DND-41 (cell line): ENCODE results near the gene SLC39A11.

Experiments used
- ATAC-seq: fragments of 200-7000 bp; cut with Tn5 transposase; 3 replicates; pipeline ENCODE4 v1.9.1; 2021; ENCODE audit warnings: low read depth; ENCODE audit not compliant: insufficient read depth
- DNase-seq: peaks from one replicate; pipeline ENCODE4 v3.0.0-alpha.2; 2020
- H2AFZ ChIP-seq: 2 replicates; pipeline ENCODE4 v1.6.0; 2012; ENCODE audit warnings: low read depth, low read length
- H3K27ac ChIP-seq: 2 replicates; pipeline ENCODE4 v1.5.1; 2012; ENCODE audit warnings: low read length, inconsistent platforms
- H3K27me3 ChIP-seq: fragments of 200-600 bp; sonication (generic); 2 replicates; pipeline ENCODE4 v1.6.0; 2012; ENCODE audit warnings: low read length, mild to moderate bottlenecking, inconsistent platforms; ENCODE audit not compliant: insufficient read depth, poor library complexity
- H3K36me3 ChIP-seq: 2 replicates; pipeline ENCODE4 v1.5.1; 2012; ENCODE audit warnings: low read length, inconsistent platforms; ENCODE audit not compliant: insufficient read depth
- H3K4me1 ChIP-seq: 2 replicates; pipeline ENCODE4 v1.5.1; 2012; ENCODE audit warnings: mild to moderate bottlenecking, low read length; ENCODE audit not compliant: insufficient read depth
- H3K4me2 ChIP-seq: 2 replicates; pipeline ENCODE4 v1.6.0; 2012; ENCODE audit warnings: mild to moderate bottlenecking, moderate library complexity, low read length, inconsistent platforms; ENCODE audit not compliant: insufficient read depth
- H3K4me3 ChIP-seq, 2 experiments: fragments of 200-600 bp in 1 of 2; shearing (Covaris generic) in 1 of 2; 2 replicates each; pipeline ENCODE4 v1.5.1; 2012 to 2016; ENCODE audit warnings: inconsistent platforms in 2 of 2, low read length in 2 of 2, mild to moderate bottlenecking in 2 of 2, low read depth in 1 of 2, moderate library complexity in 1 of 2
- H3K79me2 ChIP-seq: 2 replicates; pipeline ENCODE4 v1.6.0; 2012; ENCODE audit warnings: low read length, inconsistent platforms; ENCODE audit not compliant: insufficient read depth
- H3K9ac ChIP-seq: 2 replicates; pipeline ENCODE4 v1.6.0; 2012; ENCODE audit warnings: low read depth, mild to moderate bottlenecking, inconsistent platforms, low read length, moderate library complexity
- H3K9me3 ChIP-seq: 2 replicates; pipeline ENCODE4 v1.5.1; 2012; ENCODE audit warnings: low read length, moderate library complexity, mild to moderate bottlenecking, inconsistent platforms; ENCODE audit not compliant: insufficient read depth, severe bottlenecking
- H4K20me1 ChIP-seq: 2 replicates; pipeline ENCODE4 v1.6.0; 2012; ENCODE audit warnings: low read length; ENCODE audit not compliant: insufficient read depth
- EZH2 ChIP-seq: IDR thresholded peaks from 3 replicates; pipeline ENCODE4 v1.6.1; 2012; ENCODE audit warnings: borderline replicate concordance, low read depth, mild to moderate bottlenecking, moderate library complexity, low read length, inconsistent platforms; ENCODE audit not compliant: severe bottlenecking
- TF ChIP-seq, protein P1 (sequence below): IDR thresholded peaks from 2 replicates; pipeline ENCODE4 v1.5.1; 2012; ENCODE audit warnings: borderline replicate concordance, low read length, moderate library complexity, mild to moderate bottlenecking; ENCODE audit not compliant: poor library complexity, severe bottlenecking; ENCODE audit errors: extremely low read depth

SLC39A11 gene

GRCh38 chr17:72886622-72887021 is 205.9 kb downstream of the SLC39A11 start:
- Histone ChIP-seq H2AFZ (no peak overlapping the region), H3K4me1 (no peaks in the 10 kb centered on the region), H3K9me3 (no peaks in the 10 kb centered on the region), H3K4me2 (no peak overlapping the region), H3K4me3 (no peak overlapping the region), H3K9ac (no peak overlapping the region), H4K20me1 (no peaks in the 10 kb centered on the region), H3K36me3 (peaks cover 4% of the 10 kb centered on the region; the same call in 1 of the 2 replicates), H3K27ac (no peak overlapping the region), H3K79me2 (no peaks in the 10 kb centered on the region), H3K27me3 (no peaks in the 10 kb centered on the region)
- TF ChIP-seq, protein P1, sequence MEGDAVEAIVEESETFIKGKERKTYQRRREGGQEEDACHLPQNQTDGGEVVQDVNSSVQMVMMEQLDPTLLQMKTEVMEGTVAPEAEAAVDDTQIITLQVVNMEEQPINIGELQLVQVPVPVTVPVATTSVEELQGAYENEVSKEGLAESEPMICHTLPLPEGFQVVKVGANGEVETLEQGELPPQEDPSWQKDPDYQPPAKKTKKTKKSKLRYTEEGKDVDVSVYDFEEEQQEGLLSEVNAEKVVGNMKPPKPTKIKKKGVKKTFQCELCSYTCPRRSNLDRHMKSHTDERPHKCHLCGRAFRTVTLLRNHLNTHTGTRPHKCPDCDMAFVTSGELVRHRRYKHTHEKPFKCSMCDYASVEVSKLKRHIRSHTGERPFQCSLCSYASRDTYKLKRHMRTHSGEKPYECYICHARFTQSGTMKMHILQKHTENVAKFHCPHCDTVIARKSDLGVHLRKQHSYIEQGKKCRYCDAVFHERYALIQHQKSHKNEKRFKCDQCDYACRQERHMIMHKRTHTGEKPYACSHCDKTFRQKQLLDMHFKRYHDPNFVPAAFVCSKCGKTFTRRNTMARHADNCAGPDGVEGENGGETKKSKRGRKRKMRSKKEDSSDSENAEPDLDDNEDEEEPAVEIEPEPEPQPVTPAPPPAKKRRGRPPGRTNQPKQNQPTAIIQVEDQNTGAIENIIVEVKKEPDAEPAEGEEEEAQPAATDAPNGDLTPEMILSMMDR = no peak
- TF ChIP-seq EZH2 = no peak
- DNase-seq (no peak), ATAC-seq (no peak)

GRCh38 chr17:72884066-72884465 is 208.4 kb downstream of the SLC39A11 start:
- no peaks in the 10 kb centered on the region for H4K20me1 ChIP-seq

GRCh38 chr17:72883351-72883750 is 209.1 kb downstream of the SLC39A11 start:
- Histone ChIP-seq H3K27me3 (no peaks in the 10 kb centered on the region), H3K9me3 (peaks cover 13% of the 10 kb centered on the region), H3K79me2 (no peaks in the 10 kb centered on the region), H2AFZ (no peak overlapping the region), H3K4me3 (no peak overlapping the region), H3K27ac (no peak overlapping the region), H3K9ac (no peak overlapping the region), H3K4me1 (no peaks in the 10 kb centered on the region), H3K4me2 (no peak overlapping the region), H4K20me1 (no peaks in the 10 kb centered on the region), H3K36me3 (peaks cover 8% of the 10 kb centered on the region; the same call in 1 of the 2 replicates)
- DNase-seq (no peak), ATAC-seq (no peak)
- TF ChIP-seq, protein P1 = no peak
- no peak for TF ChIP-seq EZH2

More at GRCh38 chr17:72884066-72884465, 208.4 kb downstream of the SLC39A11 start:
- Histone ChIP-seq H3K27ac (no peak overlapping the region), H3K4me3 (no peak overlapping the region), H3K79me2 (no peaks in the 10 kb centered on the region), H3K27me3 (no peaks in the 10 kb centered on the region), H3K36me3 (peaks cover 8% of the 10 kb centered on the region; the same call in 1 of the 2 replicates), H3K4me1 (no peaks in the 10 kb centered on the region), H3K4me2 (no peak overlapping the region), H3K9ac (no peak overlapping the region), H3K9me3 (peaks cover 13% of the 10 kb centered on the region), H2AFZ (no peak overlapping the region)
- TF ChIP-seq, protein P1 = no peak
- TF ChIP-seq EZH2 = no peak
- ATAC-seq = no peak
- no peak for DNase-seq

DNA sequence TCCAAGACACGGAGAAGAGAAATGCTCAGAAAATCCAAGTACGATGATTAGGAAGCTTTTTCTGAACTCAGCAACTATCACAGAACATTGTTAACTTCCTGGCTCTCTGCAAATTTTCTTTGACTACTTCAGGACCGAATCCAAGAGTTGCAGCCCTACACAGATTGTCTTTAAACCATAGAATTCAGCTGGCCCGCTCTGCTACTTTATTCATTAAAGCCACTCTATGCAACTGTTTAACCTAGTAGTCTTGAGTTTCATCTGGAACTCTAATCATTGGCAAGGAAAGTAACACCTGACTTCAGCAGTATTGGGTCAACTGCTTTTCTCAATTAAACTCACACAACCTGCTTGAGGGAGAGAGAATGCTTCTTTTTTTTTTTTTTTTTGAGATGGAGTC is 210.1 kb downstream of the SLC39A11 start:
- no peak overlapping the region for H2AFZ ChIP-seq
- no peak for ATAC-seq

More for the DNA sequence above, 210.1 kb downstream of the SLC39A11 start:
- Histone ChIP-seq H3K4me1 (no peaks in the 10 kb centered on the region), H3K4me2 (no peak overlapping the region), H3K36me3 (peaks cover 8% of the 10 kb centered on the region; the same call in 1 of the 2 replicates), H3K27me3 (no peaks in the 10 kb centered on the region), H3K79me2 (no peaks in the 10 kb centered on the region), H4K20me1 (no peaks in the 10 kb centered on the region), H3K27ac (no peak overlapping the region), H3K9me3 (peaks cover 15% of the 10 kb centered on the region), H3K9ac (no peak overlapping the region), H3K4me3 (no peak overlapping the region)
- TF ChIP-seq, protein P1 = no peak
- no peak for TF ChIP-seq EZH2
- no peak for DNase-seq
